ENCODE measurements around the gene PSMD13. TPM values are rescaled to one million over a fixed set of nuclear protein-coding genes. Genes with fewer than 3 reads are reported as not detected.

The PSMD13 gene
- total and polyA plus RNA-seq, 4 donors, result 48.8 to 56.7 (median 52.8) TPM

- Histone ChIP-seq H3K4me1 (ENCODE audit: control insufficient read depth in 4 of 4, insufficient read depth in 4 of 4, low read length in 3 of 4) (peaks cover 8 to 39% (median 27%) of the 10 kb centered on the region in 4 donors), H3K36me3 (ENCODE audit: control insufficient read depth in 4 of 4, insufficient read depth in 3 of 4, low read depth in 1 of 4, low read length in 3 of 4) (peaks cover 10 to 53% (median 40%) of the 10 kb centered on the region in 4 donors), H3K9ac (ENCODE audit: low read depth in 1 of 2, low read length in 2 of 2) (no peak overlapping the region), H3K9me3 (ENCODE audit: control insufficient read depth in 4 of 4, low read length in 3 of 4) (no peaks in the 10 kb centered on the region), H3K4me3 (ENCODE audit: low read depth in 1 of 3, low read length in 3 of 3) (no peak overlapping the region), H3K27me3 (ENCODE audit: control insufficient read depth in 4 of 4, insufficient read depth in 4 of 4, low read length in 3 of 4) (no peaks in the 10 kb centered on the region), H3K27ac (ENCODE audit: low read depth in 1 of 2, low read length in 2 of 2) (no peak overlapping the region)
- WGBS, result 92% methylated on average over 9 of the region's 9 CpGs
- no peak for DNase-seq (ENCODE audit: low spot score)
- TF ChIP-seq REST (IDR thresholded peaks at IDR 0.05) (no peak), EGR1 (IDR thresholded peaks at IDR 0.05; ENCODE audit: low read depth in 2 of 2) (no peak), HNF4A (conservative IDR thresholded peaks at IDR 0.05) (no peak), RAD21 (IDR thresholded peaks at IDR 0.05) (no peak), JUND (IDR thresholded peaks at IDR 0.05) (no peak), ATF3 (IDR thresholded peaks at IDR 0.05) (no peak), NR2F2 (IDR thresholded peaks at IDR 0.05) (no peak), SP1 (IDR thresholded peaks at IDR 0.05) (no peak), YY1 (IDR thresholded peaks at IDR 0.05) (no peak), TAF1 (conservative IDR thresholded peaks at IDR 0.05) (no peak)
Observed at GRCh38 chr11:210122-210802, 26.5 kb upstream of the PSMD13 start.

- Histone ChIP-seq H3K4me1 (ENCODE audit: control insufficient read depth in 4 of 4, insufficient read depth in 4 of 4, low read length in 3 of 4) (peaks cover 8 to 34% (median 22%) of the 10 kb centered on the region in 4 donors), H3K27ac (ENCODE audit: low read depth in 1 of 2, low read length in 2 of 2) (no peak overlapping the region), H3K4me3 (ENCODE audit: low read depth in 1 of 3, low read length in 3 of 3) (no peak overlapping the region), H3K9ac (ENCODE audit: low read depth in 1 of 2, low read length in 2 of 2) (no peak overlapping the region), H3K27me3 (ENCODE audit: control insufficient read depth in 4 of 4, insufficient read depth in 4 of 4, low read length in 3 of 4) (no peaks in the 10 kb centered on the region), H3K9me3 (ENCODE audit: control insufficient read depth in 4 of 4, low read length in 3 of 4) (no peaks in the 10 kb centered on the region), H3K36me3 (ENCODE audit: control insufficient read depth in 4 of 4, insufficient read depth in 3 of 4, low read depth in 1 of 4, low read length in 3 of 4) (peaks cover 10 to 53% (median 44%) of the 10 kb centered on the region in 4 donors)
- no peak for DNase-seq (ENCODE audit: low spot score)
- WGBS, result 94% methylated on average over 5 of the region's 5 CpGs
- TF ChIP-seq FOXA1 (IDR thresholded peaks at IDR 0.05) (no peak), CTCF (IDR thresholded peaks at IDR 0.05; ENCODE audit: low read depth, low read length, missing input control) (no peak), GABPA (IDR thresholded peaks at IDR 0.05 in 1 of 2, conservative IDR thresholded peaks at IDR 0.05 in 1 of 2) (no peak), ATF3 (IDR thresholded peaks at IDR 0.05) (no peak), HNF4A (conservative IDR thresholded peaks at IDR 0.05) (no peak), YY1 (IDR thresholded peaks at IDR 0.05) (no peak), JUND (IDR thresholded peaks at IDR 0.05) (no peak), TAF1 (conservative IDR thresholded peaks at IDR 0.05) (no peak), RAD21 (IDR thresholded peaks at IDR 0.05) (no peak), EGR1 (IDR thresholded peaks at IDR 0.05; ENCODE audit: low read depth in 2 of 2) (no peak), SP1 (IDR thresholded peaks at IDR 0.05) (no peak)
Observed at GRCh38 chr11:210803-211180, 26.0 kb upstream of the PSMD13 start.

Data from liver (tissue), 9 donors.